NCI-H510A treated with DMSO at 0.1 percent for 48 hours (cell line): ENCODE measurements around the gene BLOC1S3.
"Not testable (repeated sequence)": the region's sequence is repeated elsewhere in the genome, so short reads cannot be mapped to it uniquely, and the experiment has no call there.

Experiments used
- DNase-seq: peaks from one replicate; lab custom pipeline; 2025; lab: John Stamatoyannopoulos, UW

BLOC1S3 gene

DNA sequence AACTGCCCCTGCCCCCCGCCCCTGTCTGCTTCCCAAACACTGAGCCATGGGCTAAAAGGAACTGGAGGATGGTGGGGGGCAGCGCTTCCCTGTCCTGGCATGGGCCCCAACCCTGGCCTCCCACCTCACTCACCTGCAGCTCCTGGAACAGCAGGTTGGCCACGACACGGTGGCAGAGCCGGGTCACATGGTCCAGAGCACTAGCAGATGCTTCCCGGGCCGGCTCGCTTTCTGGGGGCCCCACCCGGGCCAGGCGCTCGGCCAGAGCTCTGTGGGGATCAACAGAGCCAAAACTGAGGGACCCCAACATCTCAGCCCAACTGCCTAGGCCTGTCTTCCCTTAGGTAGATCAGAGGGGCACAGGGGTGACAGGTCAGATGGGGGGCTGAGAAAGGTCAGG lies 46.1 kb downstream of the BLOC1S3 start:
- no peak for DNase-seq

DNA sequence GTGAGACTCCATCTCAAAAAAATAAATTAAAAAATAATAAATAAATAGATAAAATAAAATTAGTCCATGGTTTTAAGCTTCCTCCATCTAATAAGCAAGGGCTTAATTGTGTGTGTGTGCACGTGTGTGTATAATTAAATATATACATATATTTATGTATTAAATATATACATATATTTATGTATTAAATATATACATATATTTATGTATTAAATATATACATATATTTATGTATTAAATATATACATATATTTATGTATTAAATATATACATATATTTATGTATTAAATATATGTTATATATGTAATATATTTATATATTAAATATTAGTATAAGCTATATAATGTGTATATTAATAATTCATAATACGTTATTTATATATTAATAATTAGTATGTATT lies 50.5 kb downstream of the BLOC1S3 start:
- DNase-seq: not testable (repeated sequence)
